ENCODE measurements around the gene EPHA2.
"Not testable (repeated sequence)": the region's sequence is repeated elsewhere in the genome, so short reads cannot be mapped to it uniquely, and the experiment has no call there.

Gene EPHA2

GRCh38 chr1:16168622-16169360 is 12.9 kb upstream of the EPHA2 start:
- no peak for DNase-seq (ENCODE audit: low read depth in 4 of 4, low spot score in 1 of 4)

GRCh38 chr1:16168144-16168495 is 12.3 kb upstream of the EPHA2 start:
- DNase-seq (ENCODE audit: low read depth in 4 of 4, low spot score in 1 of 4) = not testable (repeated sequence)

- peak; percentile 34 to 55 (median 40) for DNase-seq (ENCODE audit: low read depth in 4 of 4, low spot score in 1 of 4)
Observed at GRCh38 chr1:16167331-16168143, 11.7 kb upstream of the EPHA2 start.

GRCh38 chr1:16166117-16166516 is 10.2 kb upstream of the EPHA2 start:
- DNase-seq (ENCODE audit: low read depth in 4 of 4, low spot score in 1 of 4) = no peak

GRCh38 chr1:16165548-16165947 is 9.7 kb upstream of the EPHA2 start:
- DNase-seq (ENCODE audit: low read depth in 4 of 4, low spot score in 1 of 4) = no peak

- no peak for DNase-seq (ENCODE audit: low read depth in 4 of 4, low spot score in 1 of 4)
Observed at GRCh38 chr1:16165073-16165364, 9.2 kb upstream of the EPHA2 start.

GRCh38 chr1:16164213-16165072 is 8.6 kb upstream of the EPHA2 start:
- DNase-seq (ENCODE audit: low read depth in 4 of 4, low spot score in 1 of 4) = peak in 1 of 4 experiments; percentile 21

- DNase-seq (ENCODE audit: low read depth in 4 of 4, low spot score in 1 of 4) = not testable (repeated sequence)
Observed at GRCh38 chr1:16163608-16164212, 7.8 kb upstream of the EPHA2 start.

- peak in 2 of 4 experiments; percentile 37 to 44 for DNase-seq (ENCODE audit: low read depth in 4 of 4, low spot score in 1 of 4)
Observed at GRCh38 chr1:16162163-16162822, 6.4 kb upstream of the EPHA2 start.

GRCh38 chr1:16161717-16162116 is 5.8 kb upstream of the EPHA2 start:
- DNase-seq (ENCODE audit: low read depth in 4 of 4, low spot score in 1 of 4) = no peak

- DNase-seq (ENCODE audit: low read depth in 4 of 4, low spot score in 1 of 4) = no peak
Observed at GRCh38 chr1:16158993-16159831, 3.3 kb upstream of the EPHA2 start.

- no peak for DNase-seq (ENCODE audit: low read depth in 4 of 4, low spot score in 1 of 4)
Observed at GRCh38 chr1:16158025-16158424, 2.2 kb upstream of the EPHA2 start.

- no peak for DNase-seq (ENCODE audit: low read depth in 4 of 4, low spot score in 1 of 4)
Observed at GRCh38 chr1:16156848-16157495, 1.1 kb upstream of the EPHA2 start.

GRCh38 chr1:16153999-16154673 is 1.7 kb downstream of the EPHA2 start:
- no peak for DNase-seq (ENCODE audit: low read depth in 4 of 4, low spot score in 1 of 4)

GRCh38 chr1:16153096-16153998 is 2.5 kb downstream of the EPHA2 start:
- DNase-seq (ENCODE audit: low read depth in 4 of 4, low spot score in 1 of 4) = no peak

GRCh38 chr1:16152481-16153087 is 3.3 kb downstream of the EPHA2 start:
- DNase-seq (ENCODE audit: low read depth in 4 of 4, low spot score in 1 of 4) = no peak

GRCh38 chr1:16151995-16152384 is 3.9 kb downstream of the EPHA2 start:
- no peak for DNase-seq (ENCODE audit: low read depth in 4 of 4, low spot score in 1 of 4)

All from stimulated activated CD4-positive, alpha-beta T cell treated with anti-CD3 and anti-CD28 coated beads, Interleukin-1b, Interleukin-23, amount 100 ng/mL, for 24 hours (primary cell).